GM18951 (cell line): ENCODE measurements around the gene FAM186B.

Source experiments
- POLR2A ChIP-seq: IDR thresholded peaks from 4 replicates; pipeline ENCODE4 v1.6.1; 2011; ENCODE audit warnings: mild to moderate bottlenecking; ENCODE audit not compliant: insufficient read length, insufficient read depth; ENCODE audit errors: extremely low read depth
- in situ Hi-C: fragments of 300-500 bp; cut with MboI; formaldehyde crosslinking; loops from one replicate; pipeline ENCODE4 v1.12.0; 2022; ENCODE audit warnings: low sequenced_read_pairs, mixed read lengths, inconsistent platforms; ENCODE audit not compliant: unreplicated experiment

FAM186B gene

DNA sequence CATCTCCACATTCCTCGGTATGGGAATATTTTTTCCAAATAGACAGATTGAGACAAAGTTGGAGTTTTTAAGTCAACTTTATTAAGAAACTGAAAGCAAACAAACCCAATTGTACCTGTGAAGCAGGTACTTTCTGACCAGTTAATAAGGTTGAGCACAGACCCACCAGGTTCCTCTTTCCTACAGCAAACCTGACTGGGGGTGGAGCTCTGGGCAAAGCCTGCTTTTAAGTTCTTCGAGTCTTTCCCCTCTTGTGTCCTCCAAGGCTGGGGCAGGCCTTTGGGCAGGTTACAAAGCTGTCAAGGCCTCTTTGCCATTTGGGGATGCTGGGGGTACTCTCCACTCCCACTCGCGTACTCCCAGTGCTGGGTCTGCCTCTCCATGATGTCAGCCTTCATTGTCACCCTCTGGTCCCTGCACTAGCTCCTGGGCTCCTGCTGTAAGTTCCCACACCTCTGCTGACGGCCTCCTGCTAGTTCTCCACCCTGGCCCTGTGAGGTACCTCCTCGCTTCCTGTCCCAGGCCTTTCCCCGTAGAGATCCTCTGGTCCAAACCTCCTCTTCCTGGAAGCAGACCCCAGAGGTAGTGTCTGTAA is 63.4 kb downstream of the FAM186B start:
- in situ Hi-C loops, result no loop called here
- TF ChIP-seq POLR2A, result no peak

DNA sequence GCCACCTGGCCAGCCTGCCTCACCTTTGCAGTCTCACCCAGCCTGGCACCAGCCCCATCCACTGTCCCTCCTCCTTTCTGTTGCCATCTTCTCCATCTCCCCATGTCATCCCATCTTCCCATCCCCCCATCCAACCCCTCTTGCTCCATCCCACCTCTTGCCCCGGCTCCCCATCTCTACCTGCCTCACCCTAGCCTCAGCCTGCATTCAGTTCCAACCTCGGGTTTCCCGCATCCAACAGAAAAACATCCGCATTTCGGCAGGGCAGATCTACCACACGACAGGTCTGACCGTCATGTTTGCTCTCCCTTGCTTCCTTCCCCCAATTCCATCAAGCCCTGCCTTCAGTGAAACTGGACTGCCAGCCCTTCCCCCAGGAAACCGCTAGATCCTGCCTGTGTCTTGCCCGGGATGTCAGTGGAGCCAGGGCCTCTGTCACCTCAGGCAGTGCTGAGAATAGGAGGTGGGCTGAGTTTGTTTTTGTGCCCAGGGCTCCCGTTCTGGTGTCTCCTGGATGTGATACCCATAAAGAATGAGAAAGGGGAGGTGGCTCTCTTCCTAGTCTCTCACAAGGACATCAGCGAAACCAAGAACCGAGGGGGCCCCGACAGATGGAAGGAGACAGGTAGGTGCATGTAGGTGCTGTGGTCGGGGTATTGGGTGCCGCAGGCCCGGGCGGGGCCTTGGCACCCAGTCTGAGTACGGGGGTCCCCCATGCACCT is 64.1 kb downstream of the FAM186B start:
- TF ChIP-seq POLR2A, result no peak
- in situ Hi-C loops, result no loop called here

GRCh38 chr12:49540229-49541139 is 65.0 kb downstream of the FAM186B start:
- in situ Hi-C loops, result no loop called here
- TF ChIP-seq POLR2A, result no peak

DNA sequence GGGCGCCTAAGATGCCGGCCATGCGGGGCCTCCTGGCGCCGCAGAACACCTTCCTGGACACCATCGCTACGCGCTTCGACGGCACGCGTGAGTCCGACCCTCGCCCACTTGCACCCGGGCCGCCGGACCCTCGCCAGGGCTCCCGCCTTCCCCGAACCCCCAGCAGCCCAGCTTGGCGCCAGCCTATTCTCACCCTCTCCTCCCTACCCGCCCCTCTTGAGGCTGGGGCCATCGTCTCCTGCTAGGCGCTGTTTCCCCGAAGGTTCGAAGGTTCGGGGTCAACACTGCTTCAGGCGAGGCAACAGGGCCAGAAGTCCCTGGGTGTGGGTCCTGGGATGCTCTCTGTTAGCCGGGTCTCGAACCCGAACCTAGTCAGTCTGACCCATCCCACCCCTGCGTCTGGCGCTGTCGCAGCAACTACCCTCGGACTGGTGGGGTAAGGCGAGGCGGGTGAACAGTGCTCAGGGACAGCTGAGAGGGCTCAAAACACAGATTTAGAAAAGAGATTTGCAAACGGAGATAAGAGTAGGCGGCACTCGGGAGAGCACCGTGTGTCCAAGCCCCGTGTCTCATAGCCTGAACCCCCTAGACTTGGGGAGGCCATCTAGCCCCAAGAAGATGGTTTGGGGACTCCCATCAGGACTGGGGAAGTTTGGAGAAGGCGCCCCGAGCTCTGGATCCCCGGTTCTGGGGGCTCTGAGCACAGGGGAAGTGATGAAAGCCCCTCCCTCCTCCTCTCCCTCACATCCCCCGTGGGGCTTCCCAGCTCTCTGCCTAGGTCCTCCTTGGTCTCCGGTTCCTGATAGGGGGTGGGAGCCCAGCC is 65.8 kb downstream of the FAM186B start:
- no peak for TF ChIP-seq POLR2A
- in situ Hi-C loops, result no loop called here

- in situ Hi-C loops, result no loop called here
- no peak for TF ChIP-seq POLR2A
Observed at GRCh38 chr12:49538510-49539403, 66.7 kb downstream of the FAM186B start, which contains the start of gene KCNH3. KCNH3 (plus strand) TSS chr12:49539030; CDS start chr12:49539417, 387 bp downstream.

- no peak for TF ChIP-seq POLR2A
- in situ Hi-C loops, result no loop called here
Observed at GRCh38 chr12:49537752-49538509, 67.5 kb downstream of the FAM186B start.
